K562 (cell line): ENCODE measurements around the gene ANAPC16.

Source experiments
- AFF4 ChIP-seq: sonication (generic); formaldehyde crosslinking; IDR thresholded peaks from 2 replicates; pipeline ENCODE4 v1.8.0; 2023; ENCODE audit warnings: mild to moderate bottlenecking, missing genetic modification reagents
- ARHGAP35 ChIP-seq: fragments of 450-650 bp; IDR thresholded peaks from 2 replicates; pipeline ENCODE4 v1.6.1; 2018; ENCODE audit not compliant: partially characterized antibody
- BRCA1 ChIP-seq, 2 experiments: fragments of 450-650 bp in 1 of 2; sonication (generic) in 1 of 2; formaldehyde crosslinking in 1 of 2; IDR thresholded peaks; 2 replicates each; pipeline versions ENCODE4 v1.5.0 to v1.6.1; 2017 to 2020; ENCODE audit warnings: mild to moderate bottlenecking in 1 of 2, missing genetic modification reagents in 1 of 2
- CTCF ChIP-seq, 3 experiments: IDR thresholded peaks in 2 of 3; conservative IDR thresholded peaks in 1 of 3; 2 replicates each; pipeline ENCODE4 v1.5.1; 2011 to 2012; ENCODE audit warnings: low read length in 3 of 3, mild to moderate bottlenecking in 3 of 3, control low read depth in 2 of 3, improper control_type of control experiment in 1 of 3, inconsistent platforms in 1 of 3, low read depth in 1 of 3, mixed read lengths in 1 of 3, moderate library complexity in 1 of 3; ENCODE audit not compliant: insufficient read depth in 2 of 3
- DEAF1 ChIP-seq: fragments of 450-650 bp; formaldehyde crosslinking; IDR thresholded peaks from 2 replicates; pipeline ENCODE4 v1.4.0; 2020; ENCODE audit warnings: mild to moderate bottlenecking, moderate library complexity
- MXD1 ChIP-seq: fragments of 250-450 bp; sonication (Bioruptor Pico); IDR thresholded peaks from 2 replicates; pipeline ENCODE4 v1.8.0; 2021; ENCODE audit warnings: borderline replicate concordance, mild to moderate bottlenecking, moderate library complexity; ENCODE audit not compliant: poor library complexity, severe bottlenecking
- NR2C2 ChIP-seq, 2 experiments: fragments of 200-800 bp in 1 of 2; sonication (Bioruptor generic) in 1 of 2; sonication (generic) in 1 of 2; formaldehyde crosslinking in 1 of 2; IDR thresholded peaks; 2 replicates each; pipeline versions ENCODE4 v1.6.1 to v1.8.0; 2016 to 2022; ENCODE audit warnings: mild to moderate bottlenecking in 1 of 2, missing compliant biosample characterization in 1 of 2, missing genetic modification characterization in 1 of 2, missing genetic modification reagents in 1 of 2
- RAD21 ChIP-seq, 2 experiments: fragments of 250-450 bp in 1 of 2; fragments of 450-650 bp in 1 of 2; sonication (Bioruptor Pico) in 1 of 2; formaldehyde crosslinking in 1 of 2; IDR thresholded peaks in 1 of 2; conservative IDR thresholded peaks in 1 of 2; 2 replicates each; pipeline versions ENCODE4 v1.4.0 to v1.8.0; 2020 to 2022; ENCODE audit warnings: mild to moderate bottlenecking in 2 of 2, moderate library complexity in 1 of 2
- ZC3H4 ChIP-seq: sonication (generic); formaldehyde crosslinking; IDR thresholded peaks from 2 replicates; pipeline ENCODE4 v1.9.0; 2021; ENCODE audit warnings: missing genetic modification reagents, borderline replicate concordance
- ZNF121 ChIP-seq: sonication (generic); formaldehyde crosslinking; conservative IDR thresholded peaks from 2 replicates; pipeline ENCODE4 v1.8.0; 2022; ENCODE audit warnings: missing genetic modification reagents
- ZNF124 ChIP-seq: sonication (generic); formaldehyde crosslinking; IDR thresholded peaks from 2 replicates; pipeline ENCODE4 v1.8.1; 2022; ENCODE audit warnings: missing genetic modification reagents
- ZNF445 ChIP-seq: fragments of 250-450 bp; sonication (Bioruptor Pico); IDR thresholded peaks from 2 replicates; pipeline ENCODE4 v1.4.0; 2020; ENCODE audit warnings: low read depth, mild to moderate bottlenecking, moderate library complexity

- no peak for TF ChIP-seq MXD1 (CRISPR knock-in tag)
- no peak for TF ChIP-seq ZC3H4
- TF ChIP-seq ZNF124: no peak
- TF ChIP-seq ZNF445 (CRISPR knock-in tag): no peak
- no peak for TF ChIP-seq ZNF121 (CRISPR knock-in tag)
- no peak for TF ChIP-seq CTCF (IDR thresholded peaks at IDR 0.05 in 2 of 3, conservative IDR thresholded peaks at IDR 0.05 in 1 of 3; ENCODE audit: insufficient read depth in 2 of 3, low read depth in 1 of 3, low read length in 3 of 3)
- TF ChIP-seq ARHGAP35: no peak
- TF ChIP-seq AFF4 (CRISPR knock-in tag): no peak
- no peak for TF ChIP-seq RAD21 (CRISPR knock-in tag; conservative IDR thresholded peaks at IDR 0.05 in 1 of 2, IDR thresholded peaks at IDR 0.05 in 1 of 2)
- no peak for TF ChIP-seq DEAF1 (CRISPR knock-in tag)
- no peak for TF ChIP-seq NR2C2 (CRISPR knock-in tag; IDR thresholded peaks at IDR 0.05)
- no peak for TF ChIP-seq NR2C2 (tag; IDR thresholded peaks at IDR 0.05)
- no peak for TF ChIP-seq BRCA1 (IDR thresholded peaks at IDR 0.05)
- TF ChIP-seq BRCA1 (CRISPR knock-in tag; IDR thresholded peaks at IDR 0.05): no peak
These were observed 48.7 kb upstream of the ANAPC16 start for GRCh38 chr10:72167118-72167517.
